ENCODE results near the gene ZNF681. TPM values are rescaled to one million over a fixed set of nuclear protein-coding genes. Genes with fewer than 3 reads are reported as not detected.
"Not testable (repeated sequence)": the region's sequence is repeated elsewhere in the genome, so short reads cannot be mapped to it uniquely, and the experiment has no call there.

ZNF681 gene
- total RNA-seq, 1 donor from 2014 or later = 1.4 TPM

DNA sequence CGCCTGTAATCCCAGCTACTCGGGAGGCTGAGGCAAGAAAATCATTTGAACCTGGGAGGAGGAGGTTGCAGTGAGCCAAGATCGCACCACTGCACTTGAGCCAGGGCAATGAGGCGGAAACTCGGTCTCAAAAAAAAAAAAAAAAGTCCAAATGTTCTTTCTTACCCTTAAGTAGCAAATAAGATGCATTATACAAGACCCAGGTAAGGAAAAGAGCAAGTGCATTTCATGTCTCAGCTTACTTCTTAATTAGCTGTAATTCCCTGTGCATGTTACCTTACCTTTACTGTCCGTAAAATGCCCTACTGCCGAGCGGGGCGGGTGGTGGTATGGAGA lies 3.8 kb upstream of the ZNF681 start:
- Mint-ChIP-seq H3K27me3 (ENCODE audit: low read depth) (no peaks in the 10 kb centered on the region), H3K27ac (ENCODE audit: unreplicated experiment) (peak overlapping the region; percentile 93), H3K9me3 (ENCODE audit: low read depth) (no peaks in the 10 kb centered on the region), H3K4me3 (ENCODE audit: unreplicated experiment) (peak overlapping the region; percentile 96), H3K36me3 (ENCODE audit: low read depth) (peaks cover 2% of the 10 kb centered on the region), H3K4me1 (ENCODE audit: low read depth) (peaks cover 20% of the 10 kb centered on the region)
- no peak for DNase-seq (ENCODE audit: low spot score)
- no peak for TF ChIP-seq CTCF (IDR thresholded peaks at IDR 0.05)

- peaks cover 24% of the 10 kb centered on the region for H3K4me1 Mint-ChIP-seq (ENCODE audit: low read depth)
- not testable (repeated sequence) for H3K9me3 Mint-ChIP-seq (ENCODE audit: low read depth); H3K4me3 Mint-ChIP-seq (ENCODE audit: unreplicated experiment); H3K27me3 Mint-ChIP-seq (ENCODE audit: low read depth); DNase-seq (ENCODE audit: low spot score); H3K36me3 Mint-ChIP-seq (ENCODE audit: low read depth); H3K27ac Mint-ChIP-seq (ENCODE audit: unreplicated experiment)
Measured at GRCh38 chr19:23760326-23760725, 1.6 kb upstream of the ZNF681 start.

GRCh38 chr19:23743633-23744232 lies 15.0 kb downstream of the ZNF681 start:
- H3K4me1 Mint-ChIP-seq (ENCODE audit: low read depth); DNase-seq (ENCODE audit: low spot score); H3K4me3 Mint-ChIP-seq (ENCODE audit: unreplicated experiment); H3K27ac Mint-ChIP-seq (ENCODE audit: unreplicated experiment); H3K27me3 Mint-ChIP-seq (ENCODE audit: low read depth): not testable (repeated sequence)
- H3K9me3 Mint-ChIP-seq (ENCODE audit: low read depth) = peaks cover 44% of the 10 kb centered on the region
- H3K36me3 Mint-ChIP-seq (ENCODE audit: low read depth) = peaks cover 40% of the 10 kb centered on the region

DNA sequence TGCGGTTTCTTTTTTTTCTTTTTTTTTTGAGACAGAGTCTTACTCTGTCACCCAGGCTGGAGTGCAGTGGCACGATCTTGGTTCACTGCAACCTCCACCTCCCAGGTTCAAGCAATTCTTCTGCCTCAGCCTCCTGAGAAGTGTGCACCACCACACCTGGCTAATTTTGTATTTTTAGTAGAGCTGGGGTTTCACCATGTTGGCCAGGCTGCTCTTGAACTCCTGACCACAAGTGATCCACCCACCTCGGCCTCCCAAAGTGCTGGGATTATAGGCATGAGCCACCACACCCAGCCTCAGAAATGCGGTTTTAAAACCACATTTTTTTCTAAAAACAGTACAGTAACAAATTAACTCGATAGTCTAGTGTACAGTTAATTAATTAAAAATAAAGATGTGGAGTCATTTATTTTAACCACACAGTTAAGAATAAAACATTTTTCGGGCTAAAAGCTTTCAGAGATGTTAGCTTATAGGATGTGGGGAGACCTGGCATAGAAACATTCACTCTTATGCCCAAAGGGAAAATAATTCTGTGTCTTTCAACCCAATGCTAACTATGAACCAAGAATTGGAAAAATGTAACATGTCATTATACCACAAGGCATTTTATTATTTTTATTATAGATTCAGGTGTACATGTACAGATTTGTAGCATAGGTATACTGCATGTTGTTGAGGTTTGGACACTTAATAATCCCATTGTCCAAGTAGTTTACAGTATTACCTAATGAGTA lies 27.8 kb downstream of the ZNF681 start:
- not testable (repeated sequence) for H3K27me3 Mint-ChIP-seq (ENCODE audit: low read depth); H3K4me3 Mint-ChIP-seq (ENCODE audit: unreplicated experiment); H3K4me1 Mint-ChIP-seq (ENCODE audit: low read depth); DNase-seq (ENCODE audit: low spot score); H3K27ac Mint-ChIP-seq (ENCODE audit: unreplicated experiment); H3K36me3 Mint-ChIP-seq (ENCODE audit: low read depth)
- H3K9me3 Mint-ChIP-seq (ENCODE audit: low read depth) = peaks cover 26% of the 10 kb centered on the region

- not testable (repeated sequence) for DNase-seq (ENCODE audit: low spot score); H3K4me3 Mint-ChIP-seq (ENCODE audit: unreplicated experiment); H3K36me3 Mint-ChIP-seq (ENCODE audit: low read depth); H3K4me1 Mint-ChIP-seq (ENCODE audit: low read depth); H3K27me3 Mint-ChIP-seq (ENCODE audit: low read depth); H3K27ac Mint-ChIP-seq (ENCODE audit: unreplicated experiment); H3K9me3 Mint-ChIP-seq (ENCODE audit: low read depth)
Measured at GRCh38 chr19:23724161-23724560, 34.5 kb downstream of the ZNF681 start.

DNA sequence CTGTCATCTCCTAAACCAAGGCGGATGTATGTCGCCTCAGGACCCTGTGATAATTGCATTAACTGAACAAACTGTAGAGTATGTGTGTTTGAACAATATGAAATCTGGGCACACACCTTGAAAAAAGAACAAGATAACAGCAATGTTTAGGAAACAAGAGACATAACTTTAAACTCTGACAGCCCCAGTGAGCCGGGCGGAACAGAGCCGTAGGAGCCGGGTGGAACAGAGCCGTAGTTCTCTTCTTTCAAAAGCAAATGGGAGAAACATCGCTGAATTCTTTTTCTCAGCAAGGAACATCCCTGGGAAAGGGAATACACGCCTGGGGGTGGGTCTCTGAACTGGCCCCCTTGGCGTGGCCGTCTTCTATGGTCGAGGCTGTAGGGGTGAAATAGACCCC lies 39.9 kb downstream of the ZNF681 start:
- Mint-ChIP-seq H3K27ac (ENCODE audit: unreplicated experiment) (no peak overlapping the region), H3K4me3 (ENCODE audit: unreplicated experiment) (no peak overlapping the region), H3K27me3 (ENCODE audit: low read depth) (peaks cover 7% of the 10 kb centered on the region), H3K4me1 (ENCODE audit: low read depth) (peaks cover 7% of the 10 kb centered on the region), H3K9me3 (ENCODE audit: low read depth) (peaks cover 3% of the 10 kb centered on the region), H3K36me3 (ENCODE audit: low read depth) (no peaks in the 10 kb centered on the region)
- TF ChIP-seq CTCF (IDR thresholded peaks at IDR 0.05) = no peak
- no peak for DNase-seq (ENCODE audit: low spot score)

DNA sequence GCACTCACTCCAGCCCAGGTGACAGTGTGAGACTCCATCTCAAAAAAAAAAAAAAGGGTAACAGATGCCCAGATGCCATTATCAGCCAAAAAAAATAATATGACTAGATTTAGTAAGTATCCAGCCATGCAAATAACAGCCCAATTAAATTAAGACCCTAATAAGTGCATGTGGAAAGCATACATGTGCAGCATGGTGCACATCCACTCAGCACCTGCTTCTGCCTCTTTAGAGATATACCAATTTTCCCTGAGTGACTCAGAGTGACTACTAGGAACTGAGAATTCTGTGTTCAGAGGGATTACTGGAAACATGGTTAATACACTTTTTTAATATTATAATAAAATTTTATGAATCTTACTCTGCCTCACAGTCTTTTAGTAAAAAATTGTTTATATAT lies 41.9 kb downstream of the ZNF681 start:
- Mint-ChIP-seq H3K9me3 (ENCODE audit: low read depth) (peaks cover 3% of the 10 kb centered on the region), H3K27ac (ENCODE audit: unreplicated experiment) (no peak overlapping the region), H3K4me3 (ENCODE audit: unreplicated experiment) (no peak overlapping the region), H3K27me3 (ENCODE audit: low read depth) (peaks cover 7% of the 10 kb centered on the region), H3K36me3 (ENCODE audit: low read depth) (no peaks in the 10 kb centered on the region), H3K4me1 (ENCODE audit: low read depth) (peaks cover 7% of the 10 kb centered on the region)
- TF ChIP-seq CTCF (IDR thresholded peaks at IDR 0.05) = no peak
- DNase-seq (ENCODE audit: low spot score) = no peak

Measured in chondrocyte (in vitro differentiated cells).